NCI-H748 (cell line): Measurements from ENCODE around the gene STK35.

Experiments
- DNase-seq: peaks from one replicate; lab custom pipeline; 2025; ENCODE audit not compliant: unreplicated experiment; lab: John Stamatoyannopoulos, UW

The STK35 gene

GRCh38 chr20:2104236-2104635 is 2.6 kb downstream of the STK35 start:
- no peak for DNase-seq

GRCh38 chr20:2108498-2108897 is 6.9 kb downstream of the STK35 start:
- DNase-seq, result no peak

- no peak for DNase-seq
These were observed 7.4 kb downstream of the STK35 start for GRCh38 chr20:2108987-2109386.

GRCh38 chr20:2109425-2110210 is 8.0 kb downstream of the STK35 start:
- peak; percentile 23 for DNase-seq

GRCh38 chr20:2112910-2113309 is 11.3 kb downstream of the STK35 start:
- no peak for DNase-seq

GRCh38 chr20:2114127-2114959 is 12.7 kb downstream of the STK35 start:
- DNase-seq, result no peak

GRCh38 chr20:2114990-2115681 is 13.5 kb downstream of the STK35 start:
- DNase-seq, result no peak

GRCh38 chr20:2116170-2116940 is 14.7 kb downstream of the STK35 start:
- DNase-seq, result no peak

- no peak for DNase-seq
These were observed 17.2 kb downstream of the STK35 start for GRCh38 chr20:2118783-2119182.

- DNase-seq, result no peak
These were observed 21.3 kb downstream of the STK35 start for GRCh38 chr20:2122936-2123335.

GRCh38 chr20:2123720-2124119 is 22.1 kb downstream of the STK35 start:
- DNase-seq, result no peak

- no peak for DNase-seq
These were observed 23.1 kb downstream of the STK35 start for GRCh38 chr20:2124564-2125213.

GRCh38 chr20:2125474-2126112 is 24.0 kb downstream of the STK35 start:
- DNase-seq, result no peak

- DNase-seq, result no peak
These were observed 25.6 kb downstream of the STK35 start for GRCh38 chr20:2127238-2127637.

- no peak for DNase-seq
These were observed 26.9 kb downstream of the STK35 start for GRCh38 chr20:2128542-2128941.

- no peak for DNase-seq
These were observed 28.5 kb downstream of the STK35 start for GRCh38 chr20:2130062-2130591.

- no peak for DNase-seq
These were observed 29.1 kb downstream of the STK35 start for GRCh38 chr20:2130683-2131082.

GRCh38 chr20:2131366-2131765 is 29.7 kb downstream of the STK35 start:
- no peak for DNase-seq

GRCh38 chr20:2132461-2132901 is 30.9 kb downstream of the STK35 start:
- no peak for DNase-seq
